ENCODE measurements around the gene NT5DC1. TPM values are rescaled to one million over a fixed set of nuclear protein-coding genes. Genes with fewer than 3 reads are reported as not detected.
A peak's percentile ranks its signal among the peaks of the same experiment; 100 is the strongest.
"Not testable (repeated sequence)": the region's sequence is repeated elsewhere in the genome, so short reads cannot be mapped to it uniquely, and the experiment has no call there.

NT5DC1 gene
- total RNA-seq, 1 donor from 2014 or later, result 4.9 TPM

- DNase-seq (ENCODE audit: low read depth in 2 of 2), result no peak
These were observed 11.7 kb upstream of the NT5DC1 start for GRCh38 chr6:116088946-116089345.

GRCh38 chr6:116090251-116090650 lies 10.4 kb upstream of the NT5DC1 start:
- DNase-seq (ENCODE audit: low read depth in 2 of 2), result no peak

GRCh38 chr6:116094041-116094440 lies 6.6 kb upstream of the NT5DC1 start:
- DNase-seq (ENCODE audit: low read depth in 2 of 2), result no peak

GRCh38 chr6:116096048-116096759 lies 4.4 kb upstream of the NT5DC1 start:
- DNase-seq (ENCODE audit: low read depth in 2 of 2), result not testable (repeated sequence)

- DNase-seq (ENCODE audit: low read depth in 2 of 2), result peak in 1 of 2 donors; percentile 17
These were observed 3.5 kb upstream of the NT5DC1 start for GRCh38 chr6:116096979-116097816.

- DNase-seq (ENCODE audit: low read depth in 2 of 2), result no peak
These were observed 1.6 kb upstream of the NT5DC1 start for GRCh38 chr6:116099036-116099435.

GRCh38 chr6:116101302-116101718 lies 657 bp downstream of the NT5DC1 start:
- no peak for DNase-seq (ENCODE audit: low read depth in 2 of 2)

GRCh38 chr6:116101790-116102189 lies 1.1 kb downstream of the NT5DC1 start:
- DNase-seq (ENCODE audit: low read depth in 2 of 2), result no peak

GRCh38 chr6:116102873-116103272 lies 2.2 kb downstream of the NT5DC1 start:
- DNase-seq (ENCODE audit: low read depth in 2 of 2), result no peak

- DNase-seq (ENCODE audit: low read depth in 2 of 2), result no peak
These were observed 4.0 kb downstream of the NT5DC1 start for GRCh38 chr6:116104636-116105035.

GRCh38 chr6:116105247-116105646 lies 4.6 kb downstream of the NT5DC1 start:
- no peak for DNase-seq (ENCODE audit: low read depth in 2 of 2)

- DNase-seq (ENCODE audit: low read depth in 2 of 2), result no peak
These were observed 5.5 kb downstream of the NT5DC1 start for GRCh38 chr6:116106146-116106545.

GRCh38 chr6:116108836-116109235 lies 8.2 kb downstream of the NT5DC1 start:
- no peak for DNase-seq (ENCODE audit: low read depth in 2 of 2)

- DNase-seq (ENCODE audit: low read depth in 2 of 2), result peak in 1 of 2 donors; percentile 45
These were observed 11.2 kb downstream of the NT5DC1 start for GRCh38 chr6:116111552-116112528.

- DNase-seq (ENCODE audit: low read depth in 2 of 2), result no peak
These were observed 12.7 kb downstream of the NT5DC1 start for GRCh38 chr6:116113386-116113785.

GRCh38 chr6:116115781-116116180 lies 15.1 kb downstream of the NT5DC1 start:
- DNase-seq (ENCODE audit: low read depth in 2 of 2), result no peak

GRCh38 chr6:116118608-116119007 lies 18.0 kb downstream of the NT5DC1 start:
- no peak for DNase-seq (ENCODE audit: low read depth in 2 of 2)

- no peak for DNase-seq (ENCODE audit: low read depth in 2 of 2)
These were observed 19.8 kb downstream of the NT5DC1 start for GRCh38 chr6:116120430-116120829.

GRCh38 chr6:116126032-116126431 lies 25.4 kb downstream of the NT5DC1 start, which contains the start of gene COL10A1:
Gene COL10A1 (minus strand): TSS chr6:116126132. CDS start chr6:116125492, 640 bp downstream.
- DNase-seq (ENCODE audit: low read depth in 2 of 2), result no peak

GRCh38 chr6:116127771-116128493 lies 27.3 kb downstream of the NT5DC1 start:
- DNase-seq (ENCODE audit: low read depth in 2 of 2), result no peak

- no peak for DNase-seq (ENCODE audit: low read depth in 2 of 2)
These were observed 32.8 kb downstream of the NT5DC1 start for GRCh38 chr6:116133453-116133852.

Measured in dermis microvascular lymphatic vessel endothelial cell (primary cell).